Ureter (tissue), 1 donor: Measurements from ENCODE around the gene RIPOR3. TPM values are rescaled to one million over a fixed set of nuclear protein-coding genes. Genes with fewer than 3 reads are reported as not detected.
"Not testable (repeated sequence)": the region's sequence is repeated elsewhere in the genome, so short reads cannot be mapped to it uniquely, and the experiment has no call there.

ENCODE experiments used
- DNase-seq: peaks from one replicate; pipeline ENCODE4 v3.0.0-alpha.2; 2020; ENCODE audit warnings: low spot score
- total RNA-seq: library from RNA; stranded (reverse); gene quantifications from one replicate; pipeline ENCODE4 v1.2.4, GENCODE V29; 2023
- donor health status: DM: yes; HTN: yes; CAD: no.

Gene RIPOR3
- total RNA-seq, 1 donor from 2014 or later = 5.0 TPM

- peak; percentile 55 for DNase-seq
Observed at GRCh38 chr20:50724851-50725723, 33.7 kb upstream of the RIPOR3 start.

- no peak for DNase-seq
Observed at GRCh38 chr20:50724112-50724725, 32.9 kb upstream of the RIPOR3 start.

GRCh38 chr20:50723672-50724071 lies 32.3 kb upstream of the RIPOR3 start:
- no peak for DNase-seq

GRCh38 chr20:50722424-50723155 lies 31.2 kb upstream of the RIPOR3 start:
- DNase-seq = no peak

- DNase-seq = no peak
Observed at GRCh38 chr20:50721881-50722281, 30.5 kb upstream of the RIPOR3 start.

GRCh38 chr20:50720582-50720981 lies 29.2 kb upstream of the RIPOR3 start:
- no peak for DNase-seq

GRCh38 chr20:50720026-50720425 lies 28.7 kb upstream of the RIPOR3 start:
- no peak for DNase-seq

- DNase-seq = no peak
Observed at GRCh38 chr20:50719328-50719727, 28.0 kb upstream of the RIPOR3 start.

- DNase-seq = no peak
Observed at GRCh38 chr20:50717974-50718761, 26.8 kb upstream of the RIPOR3 start.

- DNase-seq = no peak
Observed at GRCh38 chr20:50717312-50717711, 26.0 kb upstream of the RIPOR3 start.

- no peak for DNase-seq
Observed at GRCh38 chr20:50716518-50716917, 25.2 kb upstream of the RIPOR3 start.

- no peak for DNase-seq
Observed at GRCh38 chr20:50715694-50716093, 24.4 kb upstream of the RIPOR3 start.

GRCh38 chr20:50714426-50714825 lies 23.1 kb upstream of the RIPOR3 start:
- not testable (repeated sequence) for DNase-seq

- no peak for DNase-seq
Observed at GRCh38 chr20:50713657-50714101, 22.3 kb upstream of the RIPOR3 start.

- no peak for DNase-seq
Observed at GRCh38 chr20:50712771-50713656, 21.7 kb upstream of the RIPOR3 start.

- DNase-seq = no peak
Observed at GRCh38 chr20:50711113-50711825, 19.9 kb upstream of the RIPOR3 start.

- no peak for DNase-seq
Observed at GRCh38 chr20:50710492-50711063, 19.2 kb upstream of the RIPOR3 start.

GRCh38 chr20:50709636-50709973 lies 18.3 kb upstream of the RIPOR3 start:
- DNase-seq = no peak

GRCh38 chr20:50708845-50709635 lies 17.7 kb upstream of the RIPOR3 start:
- DNase-seq = no peak
